PC-3 (cell line): Measurements from ENCODE around the gene GJC1.

Experiments
- CTCF ChIP-seq: fragments of 300-600 bp; sonication (generic); conservative IDR thresholded peaks from 2 replicates; pipeline ENCODE4 v1.5.1; 2017; ENCODE audit warnings: antibody characterized with exemption, low read depth, mild to moderate bottlenecking, low read length
- EZH2 ChIP-seq: fragments of 300-600 bp; sonication (generic); IDR thresholded peaks from one replicate; pipeline ENCODE4 v1.6.1; 2017; ENCODE audit warnings: antibody characterized with exemption, mild to moderate bottlenecking, low read length; ENCODE audit not compliant: unreplicated experiment

GRCh38 chr17:44757045-44757917 lies 72.8 kb downstream of the GJC1 start:
- no peak for TF ChIP-seq CTCF
- no peak for TF ChIP-seq EZH2
